Left ventricle myocardium inferior (tissue), 1 donor: ENCODE measurements around the gene VPS13A. TPM values are rescaled to one million over a fixed set of nuclear protein-coding genes. Genes with fewer than 3 reads are reported as not detected.
A peak's percentile ranks its signal among the peaks of the same experiment; 100 is the strongest.

Experiments used
- DNase-seq: peaks from one replicate; pipeline ENCODE4 v3.0.0-alpha.2; 2020
- H3K27ac ChIP-seq: fragments of 200-600 bp; replicated peaks from 2 replicates; pipeline ENCODE4 v1.8.0; 2021
- H3K27me3 ChIP-seq: fragments of 200-600 bp; 2 replicates; pipeline ENCODE4 v1.8.0; 2021; ENCODE audit warnings: low read depth
- H3K36me3 ChIP-seq: fragments of 200-600 bp; 2 replicates; pipeline ENCODE4 v1.8.0; 2021
- H3K4me1 ChIP-seq: fragments of 200-600 bp; 2 replicates; pipeline ENCODE4 v1.8.0; 2021
- H3K4me3 ChIP-seq: fragments of 200-600 bp; 2 replicates; pipeline ENCODE4 v1.8.0; 2021; ENCODE audit warnings: mild to moderate bottlenecking, moderate library complexity
- H3K9me3 ChIP-seq: fragments of 200-600 bp; replicated peaks from 2 replicates; pipeline ENCODE4 v1.8.0; 2021
- CTCF ChIP-seq: fragments of 200-600 bp; IDR thresholded peaks from 2 replicates; pipeline ENCODE4 v1.8.0; 2021; ENCODE audit warnings: antibody characterized with exemption, mild to moderate bottlenecking, borderline replicate concordance
- intact Hi-C: fragments of 100-400 bp; cut with micrococcal nuclease; formaldehyde crosslinking; loops from one replicate; pipeline ENCODE4 v1.11.0; 2022
- total RNA-seq: library from RNA; stranded (reverse); fragmentation: NEBNext Ultra II Directional; extraction: Animal tissue kit (Norgen Biotek cat#: 25700); gene quantifications from one replicate; pipeline ENCODE4 v1.2.1, GENCODE V29; 2021
- donor health status: DM: no; HTN: yes; CAD: no; lungs with severe emphysema.

Gene VPS13A
- total RNA-seq, 1 donor from 2014 or later: 32.5 TPM

GRCh38 chr9:77450085-77450475, 272.7 kb downstream of the VPS13A start:
- no peak overlapping the region for H3K27ac ChIP-seq
- H3K4me3 ChIP-seq: no peak overlapping the region
- peaks cover 8% of the 10 kb centered on the region for H3K9me3 ChIP-seq
- peaks cover 3% of the 10 kb centered on the region for H3K27me3 ChIP-seq
- DNase-seq: no peak
- TF ChIP-seq CTCF: no peak
- no peaks in the 10 kb centered on the region for H3K4me1 ChIP-seq
- intact Hi-C loops: no loop called here
- H3K36me3 ChIP-seq: no peaks in the 10 kb centered on the region

GRCh38 chr9:77451507-77451906, 274.2 kb downstream of the VPS13A start:
- intact Hi-C loops: no loop called here
- peaks cover 3% of the 10 kb centered on the region for H3K27me3 ChIP-seq
- H3K27ac ChIP-seq: no peak overlapping the region

GRCh38 chr9:77453825-77454647, 276.7 kb downstream of the VPS13A start:
- peaks cover 3% of the 10 kb centered on the region for H3K27me3 ChIP-seq
- intact Hi-C loops: no loop called here

More at GRCh38 chr9:77451507-77451906, 274.2 kb downstream of the VPS13A start:
- Histone ChIP-seq H3K4me3 (no peak overlapping the region), H3K4me1 (no peaks in the 10 kb centered on the region), H3K9me3 (peaks cover 8% of the 10 kb centered on the region), H3K36me3 (no peaks in the 10 kb centered on the region)
- DNase-seq: no peak
- TF ChIP-seq CTCF: no peak

GRCh38 chr9:77454663-77455062, 277.3 kb downstream of the VPS13A start:
- Histone ChIP-seq H3K4me1 (peaks cover 10% of the 10 kb centered on the region), H3K4me3 (no peak overlapping the region), H3K36me3 (no peaks in the 10 kb centered on the region), H3K9me3 (no peaks in the 10 kb centered on the region), H3K27ac (no peak overlapping the region), H3K27me3 (peaks cover 3% of the 10 kb centered on the region)
- intact Hi-C loops: loop anchor here (5.0 kb wide), 2 partner anchors 193 to 298 kb away; partner anchors contain the start of gene GNA14
- no peak for DNase-seq
- no peak for TF ChIP-seq CTCF

More at GRCh38 chr9:77453825-77454647, 276.7 kb downstream of the VPS13A start:
- no peak for TF ChIP-seq CTCF
- H3K9me3 ChIP-seq: no peaks in the 10 kb centered on the region
- no peak for DNase-seq
- H3K4me1 ChIP-seq: peaks cover 10% of the 10 kb centered on the region
- H3K4me3 ChIP-seq: no peak overlapping the region
- H3K36me3 ChIP-seq: no peaks in the 10 kb centered on the region
- no peak overlapping the region for H3K27ac ChIP-seq

- DNase-seq: no peak
- no peaks in the 10 kb centered on the region for H3K27me3 ChIP-seq
- no peak overlapping the region for H3K4me3 ChIP-seq
- H3K4me1 ChIP-seq: peaks cover 10% of the 10 kb centered on the region
- intact Hi-C loops: loop anchor here (5.0 kb wide), 2 partner anchors 192 to 297 kb away; partner anchors contain the start of gene GNA14
- no peaks in the 10 kb centered on the region for H3K36me3 ChIP-seq
- H3K9me3 ChIP-seq: no peaks in the 10 kb centered on the region
- H3K27ac ChIP-seq: no peak overlapping the region
- peak; percentile 60 for TF ChIP-seq CTCF
Observed at GRCh38 chr9:77455312-77455927, 278.1 kb downstream of the VPS13A start.
